Smooth muscle cell (in vitro differentiated cells): ENCODE results near the gene PGBD5. TPM values are rescaled to one million over a fixed set of nuclear protein-coding genes. Genes with fewer than 3 reads are reported as not detected.

ENCODE experiments used
- DNase-seq: peaks from one replicate; lab custom pipeline; 2025; ENCODE audit not compliant: unreplicated experiment; lab: John Stamatoyannopoulos, UW
- H2AFZ ChIP-seq: fragments of 200-600 bp; sonication (generic); 2 replicates; pipeline ENCODE4 v1.6.0; 2016; ENCODE audit warnings: antibody characterized with exemption, low read depth, mild to moderate bottlenecking
- H3F3A ChIP-seq: fragments of 200-600 bp; sonication (generic); 2 replicates; pipeline ENCODE4 v1.6.0; 2017; ENCODE audit warnings: antibody characterized with exemption, low read depth
- H3K27ac ChIP-seq: fragments of 200-600 bp; sonication (generic); 2 replicates; pipeline ENCODE4 v1.5.1; 2016; ENCODE audit warnings: low read depth, mild to moderate bottlenecking
- H3K27me3 ChIP-seq: fragments of 200-600 bp; sonication (generic); 2 replicates; pipeline ENCODE4 v1.6.1; 2016; ENCODE audit warnings: low read depth, mild to moderate bottlenecking
- H3K36me3 ChIP-seq: fragments of 200-600 bp; sonication (generic); 2 replicates; pipeline ENCODE4 v1.5.1; 2016; ENCODE audit warnings: low read depth
- H3K4me1 ChIP-seq: fragments of 200-600 bp; sonication (generic); 2 replicates; pipeline ENCODE4 v1.5.1; 2016; ENCODE audit warnings: low read depth
- H3K4me2 ChIP-seq: fragments of 200-600 bp; sonication (generic); 2 replicates; pipeline ENCODE4 v1.6.0; 2016; ENCODE audit warnings: mild to moderate bottlenecking
- H3K4me3 ChIP-seq: fragments of 200-600 bp; sonication (generic); 2 replicates; pipeline ENCODE4 v1.5.1; 2016; ENCODE audit warnings: mild to moderate bottlenecking
- H3K79me2 ChIP-seq: fragments of 200-600 bp; sonication (generic); 2 replicates; pipeline ENCODE4 v1.6.0; 2016; ENCODE audit warnings: low read depth, mild to moderate bottlenecking
- H3K9ac ChIP-seq: fragments of 200-600 bp; sonication (generic); 2 replicates; pipeline ENCODE4 v1.6.0; 2016; ENCODE audit warnings: low read depth
- H3K9me3 ChIP-seq: fragments of 200-600 bp; sonication (generic); replicated peaks from 2 replicates; pipeline ENCODE4 v1.5.1; 2016; ENCODE audit warnings: low read depth
- H4K20me1 ChIP-seq: fragments of 200-600 bp; sonication (generic); 2 replicates; pipeline ENCODE4 v1.6.0; 2016; ENCODE audit warnings: low read depth
- CTCF ChIP-seq: fragments of 200-600 bp; sonication (generic); IDR thresholded peaks from 2 replicates; pipeline ENCODE4 v1.5.1; 2017; ENCODE audit warnings: borderline replicate concordance, mild to moderate bottlenecking, antibody characterized with exemption; ENCODE audit not compliant: insufficient read depth, poor library complexity, severe bottlenecking
- WGBS: methylation state at CpG from one replicate; pipeline ENCODE4 v1.1.7; 2016; ENCODE audit warnings: low lambda C conversion rate; 5-methylcytosine and 5-hydroxymethylcytosine counted together
- polyA plus RNA-seq: library from polyadenylated mRNA; unstranded; fragments of >200 nt; fragmentation: Nextera tagmentation; extraction: Ambion mirVana; gene quantifications from 2 replicates; pipeline ENCODE4 v1.2.1, GENCODE V29; 2016
- total RNA-seq: library from RNA; depleted of rRNA; stranded (reverse); fragments of >200 nt; gene quantifications from 2 replicates; pipeline ENCODE4 v1.2.3, GENCODE V29; 2014

PGBD5 gene
- total and polyA plus RNA-seq, 2 experiments from 2014 or later, result 0.83 to 0.94 TPM

- no peaks in the 10 kb centered on the region for H3K27me3 ChIP-seq
- 60% methylated on average over 12 of the region's 12 CpGs for WGBS
- H3K4me3 ChIP-seq, result no peak overlapping the region
- no peaks in the 10 kb centered on the region for H4K20me1 ChIP-seq
- H3K36me3 ChIP-seq, result no peaks in the 10 kb centered on the region
- no peaks in the 10 kb centered on the region for H3K9me3 ChIP-seq
- TF ChIP-seq CTCF, result no peak
- H3K4me1 ChIP-seq, result peaks cover 10% of the 10 kb centered on the region
- H3K27ac ChIP-seq, result no peak overlapping the region
- no peak overlapping the region for H2AFZ ChIP-seq
- DNase-seq, result no peak
- no peaks in the 10 kb centered on the region for H3K79me2 ChIP-seq
- H3K4me2 ChIP-seq, result peak overlapping the region; percentile 27
- no peak overlapping the region for H3K9ac ChIP-seq
- no peaks in the 10 kb centered on the region for H3F3A ChIP-seq
Measured at GRCh38 chr1:230335861-230336522, 90.1 kb downstream of the PGBD5 start.

- no peak for DNase-seq
- H3K9ac ChIP-seq, result no peak overlapping the region
- no peak overlapping the region for H3K4me2 ChIP-seq
- no peaks in the 10 kb centered on the region for H3K36me3 ChIP-seq
- H3K27me3 ChIP-seq, result no peaks in the 10 kb centered on the region
- H3F3A ChIP-seq, result no peaks in the 10 kb centered on the region
- H3K27ac ChIP-seq, result no peak overlapping the region
- H3K4me1 ChIP-seq, result peaks cover 10% of the 10 kb centered on the region
- 97% methylated on average over 3 of the region's 3 CpGs for WGBS
- H3K79me2 ChIP-seq, result no peaks in the 10 kb centered on the region
- no peak overlapping the region for H2AFZ ChIP-seq
- no peaks in the 10 kb centered on the region for H4K20me1 ChIP-seq
- no peak overlapping the region for H3K4me3 ChIP-seq
- no peak for TF ChIP-seq CTCF
- no peaks in the 10 kb centered on the region for H3K9me3 ChIP-seq
Measured at GRCh38 chr1:230334447-230334837, 91.7 kb downstream of the PGBD5 start.

- peak overlapping the region; percentile 82 for H3K4me2 ChIP-seq
- H3K4me1 ChIP-seq, result peaks cover 10% of the 10 kb centered on the region
- H2AFZ ChIP-seq, result no peak overlapping the region
- no peaks in the 10 kb centered on the region for H3F3A ChIP-seq
- H3K9me3 ChIP-seq, result no peaks in the 10 kb centered on the region
- no peak overlapping the region for H3K4me3 ChIP-seq
- no peak for DNase-seq
- H3K79me2 ChIP-seq, result no peaks in the 10 kb centered on the region
- 91% methylated on average over 20 of the region's 20 CpGs for WGBS
- no peaks in the 10 kb centered on the region for H3K36me3 ChIP-seq
- no peak for TF ChIP-seq CTCF
- no peak overlapping the region for H3K27ac ChIP-seq
- H4K20me1 ChIP-seq, result no peaks in the 10 kb centered on the region
- no peaks in the 10 kb centered on the region for H3K27me3 ChIP-seq
- H3K9ac ChIP-seq, result no peak overlapping the region
Measured at GRCh38 chr1:230333590-230334446, 92.3 kb downstream of the PGBD5 start.
